Cardiac muscle cell (in vitro differentiated cells and primary cell): Measurements from ENCODE around the gene NR4A3. TPM values are rescaled to one million over a fixed set of nuclear protein-coding genes. Genes with fewer than 3 reads are reported as not detected.

Experiments used
- DNase-seq, 2 donors: peaks; one replicate each; pipeline versions ENCODE4 v3.0.0 to v3.0.0-alpha.2; 2010 to 2017; ENCODE audit warnings: low read depth in 1 of 2, low spot score in 1 of 2
- H3K27ac ChIP-seq: fragments of 200-600 bp; sonication (generic); 2 replicates; pipeline ENCODE4 v1.5.1; 2016
- H3K27me3 ChIP-seq: fragments of 200-600 bp; sonication (generic); 2 replicates; pipeline ENCODE4 v1.6.0; 2016; ENCODE audit warnings: control low read depth
- H3K36me3 ChIP-seq: fragments of 200-600 bp; sonication (generic); 2 replicates; pipeline ENCODE4 v1.5.1; 2016; ENCODE audit warnings: control low read depth
- H3K4me1 ChIP-seq: fragments of 200-600 bp; sonication (generic); 2 replicates; pipeline ENCODE4 v1.8.1; 2017; ENCODE audit warnings: low read depth, mild to moderate bottlenecking, mixed run types
- H3K4me3 ChIP-seq: fragments of 200-600 bp; sonication (generic); 2 replicates; pipeline ENCODE4 v1.5.1; 2016; ENCODE audit warnings: mild to moderate bottlenecking
- H3K9me3 ChIP-seq: fragments of 200-600 bp; sonication (generic); 2 replicates; pipeline ENCODE4 v1.5.1; 2017; ENCODE audit warnings: low read depth, mild to moderate bottlenecking, control low read depth
- polyA plus RNA-seq: library from polyadenylated mRNA; unstranded; fragments of >200 nt; fragmentation: Nextera tagmentation; extraction: Ambion mirVana; gene quantifications from 2 replicates; pipeline ENCODE4 v1.2.1, GENCODE V29; 2016
- total RNA-seq: library from RNA; depleted of rRNA; stranded (reverse); fragments of >200 nt; gene quantifications from 2 replicates; pipeline ENCODE4 v1.2.3, GENCODE V29; 2016
- TF ChIP-seq, protein P1 (sequence below): IDR thresholded peaks from 2 replicates; pipeline ENCODE4 v1.5.1; 2012; ENCODE audit warnings: low read depth, mild to moderate bottlenecking, low read length

Gene NR4A3
- total and polyA plus RNA-seq, 2 experiments from 2014 or later: 0.42 to 1.5 TPM

GRCh38 chr9:99782962-99783718 is 38.5 kb upstream of the NR4A3 start:
- H3K36me3 ChIP-seq: no peaks in the 10 kb centered on the region
- no peak overlapping the region for H3K4me3 ChIP-seq
- TF ChIP-seq, protein P1, sequence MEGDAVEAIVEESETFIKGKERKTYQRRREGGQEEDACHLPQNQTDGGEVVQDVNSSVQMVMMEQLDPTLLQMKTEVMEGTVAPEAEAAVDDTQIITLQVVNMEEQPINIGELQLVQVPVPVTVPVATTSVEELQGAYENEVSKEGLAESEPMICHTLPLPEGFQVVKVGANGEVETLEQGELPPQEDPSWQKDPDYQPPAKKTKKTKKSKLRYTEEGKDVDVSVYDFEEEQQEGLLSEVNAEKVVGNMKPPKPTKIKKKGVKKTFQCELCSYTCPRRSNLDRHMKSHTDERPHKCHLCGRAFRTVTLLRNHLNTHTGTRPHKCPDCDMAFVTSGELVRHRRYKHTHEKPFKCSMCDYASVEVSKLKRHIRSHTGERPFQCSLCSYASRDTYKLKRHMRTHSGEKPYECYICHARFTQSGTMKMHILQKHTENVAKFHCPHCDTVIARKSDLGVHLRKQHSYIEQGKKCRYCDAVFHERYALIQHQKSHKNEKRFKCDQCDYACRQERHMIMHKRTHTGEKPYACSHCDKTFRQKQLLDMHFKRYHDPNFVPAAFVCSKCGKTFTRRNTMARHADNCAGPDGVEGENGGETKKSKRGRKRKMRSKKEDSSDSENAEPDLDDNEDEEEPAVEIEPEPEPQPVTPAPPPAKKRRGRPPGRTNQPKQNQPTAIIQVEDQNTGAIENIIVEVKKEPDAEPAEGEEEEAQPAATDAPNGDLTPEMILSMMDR: no peak
- no peaks in the 10 kb centered on the region for H3K4me1 ChIP-seq
- DNase-seq: no peak
- no peaks in the 10 kb centered on the region for H3K27me3 ChIP-seq
- no peak overlapping the region for H3K27ac ChIP-seq
- no peaks in the 10 kb centered on the region for H3K9me3 ChIP-seq

GRCh38 chr9:99783799-99784198 is 37.9 kb upstream of the NR4A3 start:
- no peak for DNase-seq
- TF ChIP-seq, protein P1: no peak
- no peaks in the 10 kb centered on the region for H3K36me3 ChIP-seq
- H3K4me3 ChIP-seq: no peak overlapping the region
- no peaks in the 10 kb centered on the region for H3K4me1 ChIP-seq
- H3K9me3 ChIP-seq: no peaks in the 10 kb centered on the region
- H3K27ac ChIP-seq: no peak overlapping the region
- H3K27me3 ChIP-seq: no peaks in the 10 kb centered on the region

GRCh38 chr9:99785010-99785590 is 36.6 kb upstream of the NR4A3 start:
- TF ChIP-seq, protein P1: no peak
- Histone ChIP-seq H3K9me3 (no peaks in the 10 kb centered on the region), H3K4me3 (no peak overlapping the region), H3K27ac (no peak overlapping the region), H3K4me1 (no peaks in the 10 kb centered on the region), H3K27me3 (no peaks in the 10 kb centered on the region), H3K36me3 (no peaks in the 10 kb centered on the region)
- DNase-seq: no peak

DNA sequence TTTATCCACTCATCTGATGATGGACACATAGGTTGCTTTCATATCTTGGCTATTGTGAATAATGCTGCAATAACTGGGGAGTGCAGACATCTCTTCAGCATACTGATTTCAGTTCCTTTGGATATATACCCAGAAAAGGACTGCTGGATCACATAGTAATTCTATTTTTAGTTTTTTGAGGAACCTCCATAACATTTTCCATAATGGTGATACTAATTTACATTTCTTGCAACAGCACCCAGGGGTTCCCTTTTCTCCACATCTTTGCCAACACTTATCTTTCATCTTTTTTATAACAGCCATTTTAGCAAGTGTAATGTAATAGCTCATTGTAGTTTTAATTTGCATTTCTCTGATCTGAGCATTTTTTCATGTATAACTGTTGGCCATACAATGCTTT is 34.1 kb upstream of the NR4A3 start:
- H3K27me3 ChIP-seq: no peaks in the 10 kb centered on the region
- no peaks in the 10 kb centered on the region for H3K9me3 ChIP-seq
- no peak overlapping the region for H3K27ac ChIP-seq
- H3K36me3 ChIP-seq: no peaks in the 10 kb centered on the region
- no peaks in the 10 kb centered on the region for H3K4me1 ChIP-seq
- H3K4me3 ChIP-seq: no peak overlapping the region
- no peak for DNase-seq
- TF ChIP-seq, protein P1: no peak

- DNase-seq: no peak
- no peaks in the 10 kb centered on the region for H3K36me3 ChIP-seq
- TF ChIP-seq, protein P1: no peak
- no peaks in the 10 kb centered on the region for H3K27me3 ChIP-seq
- H3K9me3 ChIP-seq: no peaks in the 10 kb centered on the region
- no peaks in the 10 kb centered on the region for H3K4me1 ChIP-seq
- H3K27ac ChIP-seq: no peak overlapping the region
- H3K4me3 ChIP-seq: no peak overlapping the region
Observed at GRCh38 chr9:99793528-99793927, 28.2 kb upstream of the NR4A3 start.
